Right atrium auricular region (tissue), 2 donors: Measurements from ENCODE around the gene RAB8B. TPM values are rescaled to one million over a fixed set of nuclear protein-coding genes. Genes with fewer than 3 reads are reported as not detected.

ENCODE experiments used
- DNase-seq: peaks from one replicate; pipeline ENCODE4 v3.0.0-alpha.2; 2019; ENCODE audit warnings: low spot score
- H3K27ac ChIP-seq, 2 donors: fragments of 200-600 bp; sonication (generic); 1 replicate in 1 of 2; 2 replicates in 1 of 2; pipeline ENCODE4 v1.5.1; 2016 to 2019
- H3K27me3 ChIP-seq, 2 donors: fragments of 200-600 bp; sonication (generic); one replicate each; pipeline versions ENCODE4 v1.5.1 to v1.6.0; 2017 to 2019
- H3K36me3 ChIP-seq: fragments of 200-600 bp; sonication (generic); one replicate; pipeline ENCODE4 v1.5.1; 2016
- H3K4me1 ChIP-seq, 2 donors: fragments of 200-600 bp; sonication (generic); one replicate each; pipeline versions ENCODE4 v1.5.1 to v1.6.0; 2017 to 2019
- H3K4me3 ChIP-seq, 2 donors: fragments of 200-600 bp; sonication (generic); 1 replicate in 1 of 2; 2 replicates in 1 of 2; pipeline ENCODE4 v1.5.1; 2017 to 2019; ENCODE audit warnings: mild to moderate bottlenecking in 1 of 2, moderate library complexity in 1 of 2
- H3K9me3 ChIP-seq, 2 donors: fragments of 200-600 bp; sonication (generic); one replicate each; pipeline ENCODE4 v1.5.1; 2019
- total RNA-seq, 2 donors: library from RNA; depleted of rRNA; stranded (reverse); fragments of >200 nt; gene quantifications; one replicate each; pipeline ENCODE4 v1.1.0, GENCODE V29; 2016
- TF ChIP-seq, protein P1 (sequence below), 2 donors: fragments of 200-600 bp; sonication (generic); IDR thresholded peaks; one replicate each; pipeline ENCODE4 v1.5.1; 2019; ENCODE audit warnings: antibody characterized with exemption in 2 of 2

RAB8B gene
- total RNA-seq, 2 donors from 2014 or later = 10.2 to 19.3 TPM

DNA sequence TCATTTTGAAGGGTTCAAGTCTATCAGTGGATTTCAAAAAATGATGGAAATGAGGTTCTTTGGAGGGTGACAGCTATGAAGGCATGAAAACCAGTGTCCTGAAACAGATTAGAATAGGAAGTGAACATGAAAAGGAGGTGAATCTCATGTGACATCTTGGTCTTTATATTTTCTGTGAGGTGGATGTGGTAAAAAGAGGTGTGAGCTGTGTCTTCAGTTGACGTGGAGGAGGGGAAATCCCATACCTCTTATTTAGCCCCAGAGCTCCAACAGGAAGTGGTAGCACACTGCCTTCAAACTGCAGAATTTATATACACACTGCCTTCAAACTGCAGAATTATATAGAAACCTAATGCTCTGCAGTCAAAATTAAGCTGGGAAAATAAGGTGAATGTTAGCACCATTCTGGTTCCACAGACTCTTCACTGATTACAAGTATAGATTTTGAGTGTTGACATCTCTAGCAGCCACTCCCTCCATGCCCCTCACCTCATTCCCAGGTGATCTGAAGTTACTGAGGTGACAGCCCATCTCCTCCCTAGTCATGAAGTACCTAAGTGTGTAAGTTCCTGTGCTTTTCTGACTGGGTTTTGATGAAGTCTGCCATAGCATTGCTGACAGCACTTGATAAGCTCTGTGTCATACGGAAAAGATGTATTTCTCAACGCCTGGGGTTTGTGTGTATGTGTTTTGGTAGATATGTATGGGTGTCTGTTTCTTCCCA, 2.7 kb downstream of the RAB8B start:
- H3K27me3 ChIP-seq = no peaks in the 10 kb centered on the region
- H3K4me3 ChIP-seq = no peak overlapping the region
- H3K36me3 ChIP-seq = no peaks in the 10 kb centered on the region
- H3K27ac ChIP-seq = no peak overlapping the region
- TF ChIP-seq, protein P1, sequence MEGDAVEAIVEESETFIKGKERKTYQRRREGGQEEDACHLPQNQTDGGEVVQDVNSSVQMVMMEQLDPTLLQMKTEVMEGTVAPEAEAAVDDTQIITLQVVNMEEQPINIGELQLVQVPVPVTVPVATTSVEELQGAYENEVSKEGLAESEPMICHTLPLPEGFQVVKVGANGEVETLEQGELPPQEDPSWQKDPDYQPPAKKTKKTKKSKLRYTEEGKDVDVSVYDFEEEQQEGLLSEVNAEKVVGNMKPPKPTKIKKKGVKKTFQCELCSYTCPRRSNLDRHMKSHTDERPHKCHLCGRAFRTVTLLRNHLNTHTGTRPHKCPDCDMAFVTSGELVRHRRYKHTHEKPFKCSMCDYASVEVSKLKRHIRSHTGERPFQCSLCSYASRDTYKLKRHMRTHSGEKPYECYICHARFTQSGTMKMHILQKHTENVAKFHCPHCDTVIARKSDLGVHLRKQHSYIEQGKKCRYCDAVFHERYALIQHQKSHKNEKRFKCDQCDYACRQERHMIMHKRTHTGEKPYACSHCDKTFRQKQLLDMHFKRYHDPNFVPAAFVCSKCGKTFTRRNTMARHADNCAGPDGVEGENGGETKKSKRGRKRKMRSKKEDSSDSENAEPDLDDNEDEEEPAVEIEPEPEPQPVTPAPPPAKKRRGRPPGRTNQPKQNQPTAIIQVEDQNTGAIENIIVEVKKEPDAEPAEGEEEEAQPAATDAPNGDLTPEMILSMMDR (IDR thresholded peaks at IDR 0.05) = no peak
- peak; percentile 11 for DNase-seq
- H3K9me3 ChIP-seq = no peaks in the 10 kb centered on the region
- peaks cover 0 to 56% of the 10 kb centered on the region in 2 donors for H3K4me1 ChIP-seq

DNA sequence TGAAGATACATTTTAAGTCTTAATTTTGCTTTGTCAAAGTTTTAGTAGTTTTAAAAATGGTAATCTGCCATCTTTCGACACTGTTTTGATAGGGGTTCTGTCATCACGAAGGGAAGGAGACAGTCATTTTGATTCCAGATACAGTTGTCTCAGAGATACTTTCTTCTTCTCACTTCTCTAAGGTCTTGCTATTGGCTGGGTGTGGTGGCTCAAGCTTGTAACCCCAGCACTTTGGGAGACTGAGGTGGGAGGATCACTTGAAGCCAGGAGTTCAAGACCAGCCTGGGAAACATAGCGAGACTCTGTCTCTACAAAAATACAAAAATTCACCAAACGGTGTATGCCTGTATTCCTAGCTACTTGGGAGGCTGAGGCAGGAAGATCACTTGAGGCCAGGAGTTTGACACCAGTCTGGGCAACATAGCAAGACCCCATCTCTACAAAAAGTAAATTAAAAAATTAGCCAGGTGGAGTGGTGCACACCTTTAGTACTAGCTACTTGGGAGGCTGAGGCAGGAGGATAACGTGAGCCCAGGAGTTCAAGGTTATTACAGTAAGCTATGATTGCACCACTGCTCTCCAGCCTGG, 3.3 kb downstream of the RAB8B start:
- peak; percentile 18 for DNase-seq
- no peaks in the 10 kb centered on the region for H3K27me3 ChIP-seq
- no peaks in the 10 kb centered on the region for H3K36me3 ChIP-seq
- TF ChIP-seq, protein P1 (IDR thresholded peaks at IDR 0.05) = no peak
- no peaks in the 10 kb centered on the region for H3K9me3 ChIP-seq
- no peak overlapping the region for H3K4me3 ChIP-seq
- peaks cover 0 to 56% of the 10 kb centered on the region in 2 donors for H3K4me1 ChIP-seq
- no peak overlapping the region for H3K27ac ChIP-seq

DNA sequence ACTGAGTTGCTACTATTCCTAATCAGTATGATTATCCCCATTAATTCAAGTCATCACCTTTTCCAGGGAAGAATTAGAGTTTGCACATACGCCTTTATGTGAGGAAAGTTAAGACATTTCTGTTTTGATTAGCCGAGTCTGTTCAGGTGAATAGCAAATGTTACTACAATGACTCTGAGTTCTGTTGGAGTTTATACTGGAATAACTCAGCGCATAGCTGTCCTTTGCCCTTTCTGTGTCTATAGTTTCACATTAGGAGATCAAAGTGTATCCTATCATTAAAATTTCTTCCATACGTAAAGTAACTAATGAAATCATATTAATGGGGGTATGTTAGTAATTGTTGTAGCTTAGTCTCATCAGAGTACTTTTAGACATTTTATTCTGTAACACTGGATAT, 4.9 kb downstream of the RAB8B start:
- DNase-seq = no peak
- Histone ChIP-seq H3K4me1 (peaks cover 0 to 59% of the 10 kb centered on the region in 2 donors), H3K27me3 (no peaks in the 10 kb centered on the region), H3K27ac (peak overlapping the region; percentile 6 to 34), H3K4me3 (no peak overlapping the region), H3K9me3 (no peaks in the 10 kb centered on the region), H3K36me3 (no peaks in the 10 kb centered on the region)
- TF ChIP-seq, protein P1 (IDR thresholded peaks at IDR 0.05) = no peak

DNA sequence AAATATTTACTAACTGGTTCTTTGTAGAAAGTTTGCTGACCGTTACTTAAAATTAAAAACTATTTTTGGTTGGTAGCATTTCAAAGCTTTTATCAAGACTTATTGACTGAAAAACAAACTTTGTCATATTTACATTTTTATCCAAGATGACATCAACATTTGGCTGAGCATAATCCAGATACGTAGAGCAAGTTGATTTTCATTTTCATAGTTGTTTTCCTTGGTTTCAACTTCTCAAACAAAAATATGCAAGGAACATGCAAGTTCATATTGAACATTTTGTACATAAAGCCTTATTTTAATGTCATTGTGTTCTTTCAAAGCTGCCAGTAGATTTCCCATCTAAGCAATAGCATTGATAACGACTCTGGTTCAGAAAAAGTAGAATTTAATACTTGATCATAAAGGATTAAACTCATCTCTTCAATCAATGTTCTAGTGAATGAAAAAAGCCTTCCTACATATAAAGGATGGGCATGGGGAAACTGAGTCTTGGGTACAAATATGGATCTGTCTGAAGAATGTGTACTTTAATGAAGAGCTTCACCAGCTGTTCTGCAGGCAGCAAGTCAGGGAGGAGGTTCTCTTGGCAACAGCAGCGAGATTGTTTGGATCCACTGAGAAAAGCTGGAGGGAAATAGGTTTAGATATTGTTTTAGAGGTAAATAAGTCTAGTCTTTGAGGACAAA, 5.6 kb downstream of the RAB8B start:
- Histone ChIP-seq H3K27me3 (no peaks in the 10 kb centered on the region), H3K4me3 (no peak overlapping the region), H3K27ac (peak overlapping the region; percentile 6 to 34)

DNA sequence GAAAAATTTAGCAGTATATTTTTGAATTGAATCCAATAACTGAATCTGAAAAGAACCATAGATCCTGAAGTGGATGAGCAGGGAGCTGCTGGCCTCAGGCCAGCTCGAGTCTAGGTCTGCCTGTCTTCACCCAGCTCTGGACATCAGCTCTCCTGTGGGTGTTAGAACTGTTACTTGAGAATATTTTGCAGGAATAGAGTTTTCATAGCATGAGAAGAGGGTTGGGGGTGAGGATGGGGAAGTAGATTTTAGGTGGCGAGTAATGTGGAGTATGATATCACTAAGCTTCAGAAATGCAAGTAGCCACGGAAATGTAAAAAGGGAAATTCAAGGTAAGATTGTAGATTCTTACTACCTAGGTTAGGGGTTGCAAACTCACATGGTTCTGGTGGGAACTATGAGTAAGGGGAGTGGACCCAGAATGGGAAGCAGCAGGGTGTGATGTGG, 6.2 kb downstream of the RAB8B start:
- DNase-seq = peak; percentile 56
- H3K4me1 ChIP-seq = peaks cover 0 to 58% of the 10 kb centered on the region in 2 donors
- TF ChIP-seq, protein P1 (IDR thresholded peaks at IDR 0.05) = no peak
- H3K27me3 ChIP-seq = no peaks in the 10 kb centered on the region
- H3K36me3 ChIP-seq = no peaks in the 10 kb centered on the region
- no peaks in the 10 kb centered on the region for H3K9me3 ChIP-seq
- H3K27ac ChIP-seq = no peak overlapping the region
- H3K4me3 ChIP-seq = no peak overlapping the region

More for the DNA sequence above, 5.6 kb downstream of the RAB8B start:
- H3K36me3 ChIP-seq = no peaks in the 10 kb centered on the region
- TF ChIP-seq, protein P1 (IDR thresholded peaks at IDR 0.05) = no peak
- H3K9me3 ChIP-seq = no peaks in the 10 kb centered on the region
- H3K4me1 ChIP-seq = peaks cover 0 to 59% of the 10 kb centered on the region in 2 donors
- no peak for DNase-seq
